Measurements from ENCODE around the gene CCNB2.
A peak's percentile ranks its signal among the peaks of the same experiment; 100 is the strongest.

Gene CCNB2

GRCh38 chr15:59104912-59105732 is at the start of gene CCNB2:
CCNB2 (plus strand) TSS chr15:59105146; CDS start chr15:59105269, 123 bp downstream.
- peak within 1 kb of the TSS; percentile 95 for H3K9ac ChIP-seq (ENCODE audit: low read depth, low read length)
- no peaks in the 10 kb centered on the region for H3K9me3 ChIP-seq (ENCODE audit: control insufficient read depth, insufficient read depth, low read length)
- H3K27ac ChIP-seq (ENCODE audit: low read depth, low read length): peak within 1 kb of the TSS; percentile 97
- H3K4me3 ChIP-seq (ENCODE audit: low read depth, low read length): peak within 1 kb of the TSS; percentile 94
- no peaks in the 10 kb centered on the region for H3K27me3 ChIP-seq (ENCODE audit: control insufficient read depth, insufficient read depth, low read length)
- no peaks in the 10 kb centered on the region for H3K4me1 ChIP-seq (ENCODE audit: control insufficient read depth, insufficient read depth, low read length)
- H3K36me3 ChIP-seq (ENCODE audit: control insufficient read depth, insufficient read depth, low read length): peaks cover 37% of the 10 kb centered on the region

- Histone ChIP-seq H3K9me3 (ENCODE audit: control insufficient read depth, insufficient read depth, low read length) (no peaks in the 10 kb centered on the region), H3K4me1 (ENCODE audit: control insufficient read depth, insufficient read depth, low read length) (no peaks in the 10 kb centered on the region), H3K4me3 (ENCODE audit: low read depth, low read length) (no peak overlapping the region), H3K27me3 (ENCODE audit: control insufficient read depth, insufficient read depth, low read length) (no peaks in the 10 kb centered on the region), H3K9ac (ENCODE audit: low read depth, low read length) (no peak overlapping the region), H3K36me3 (ENCODE audit: control insufficient read depth, insufficient read depth, low read length) (peaks cover 89% of the 10 kb centered on the region), H3K27ac (ENCODE audit: low read depth, low read length) (no peak overlapping the region)
Observed at GRCh38 chr15:59059076-59059597, 45.8 kb upstream of the CCNB2 start.

GRCh38 chr15:59060348-59060747 is 44.6 kb upstream of the CCNB2 start:
- Histone ChIP-seq H3K27me3 (ENCODE audit: control insufficient read depth, insufficient read depth, low read length) (no peaks in the 10 kb centered on the region), H3K4me1 (ENCODE audit: control insufficient read depth, insufficient read depth, low read length) (no peaks in the 10 kb centered on the region), H3K9ac (ENCODE audit: low read depth, low read length) (no peak overlapping the region), H3K36me3 (ENCODE audit: control insufficient read depth, insufficient read depth, low read length) (peaks cover 89% of the 10 kb centered on the region), H3K27ac (ENCODE audit: low read depth, low read length) (no peak overlapping the region), H3K9me3 (ENCODE audit: control insufficient read depth, insufficient read depth, low read length) (no peaks in the 10 kb centered on the region), H3K4me3 (ENCODE audit: low read depth, low read length) (no peak overlapping the region)

GRCh38 chr15:59063042-59063441 is 41.9 kb upstream of the CCNB2 start:
- Histone ChIP-seq H3K9me3 (ENCODE audit: control insufficient read depth, insufficient read depth, low read length) (no peaks in the 10 kb centered on the region), H3K4me3 (ENCODE audit: low read depth, low read length) (no peak overlapping the region), H3K9ac (ENCODE audit: low read depth, low read length) (no peak overlapping the region), H3K4me1 (ENCODE audit: control insufficient read depth, insufficient read depth, low read length) (no peaks in the 10 kb centered on the region), H3K27me3 (ENCODE audit: control insufficient read depth, insufficient read depth, low read length) (no peaks in the 10 kb centered on the region), H3K27ac (ENCODE audit: low read depth, low read length) (no peak overlapping the region), H3K36me3 (ENCODE audit: control insufficient read depth, insufficient read depth, low read length) (peaks cover 90% of the 10 kb centered on the region)

- no peak overlapping the region for H3K27ac ChIP-seq (ENCODE audit: low read depth, low read length)
- H3K36me3 ChIP-seq (ENCODE audit: control insufficient read depth, insufficient read depth, low read length): peaks cover 58% of the 10 kb centered on the region
- H3K4me3 ChIP-seq (ENCODE audit: low read depth, low read length): no peak overlapping the region
- H3K9me3 ChIP-seq (ENCODE audit: control insufficient read depth, insufficient read depth, low read length): no peaks in the 10 kb centered on the region
- no peaks in the 10 kb centered on the region for H3K27me3 ChIP-seq (ENCODE audit: control insufficient read depth, insufficient read depth, low read length)
- H3K9ac ChIP-seq (ENCODE audit: low read depth, low read length): no peak overlapping the region
- no peaks in the 10 kb centered on the region for H3K4me1 ChIP-seq (ENCODE audit: control insufficient read depth, insufficient read depth, low read length)
Observed at GRCh38 chr15:59069430-59069829, 35.5 kb upstream of the CCNB2 start.

- H3K9me3 ChIP-seq (ENCODE audit: control insufficient read depth, insufficient read depth, low read length): no peaks in the 10 kb centered on the region
- no peaks in the 10 kb centered on the region for H3K4me1 ChIP-seq (ENCODE audit: control insufficient read depth, insufficient read depth, low read length)
- peaks cover 44% of the 10 kb centered on the region for H3K36me3 ChIP-seq (ENCODE audit: control insufficient read depth, insufficient read depth, low read length)
- no peaks in the 10 kb centered on the region for H3K27me3 ChIP-seq (ENCODE audit: control insufficient read depth, insufficient read depth, low read length)
- H3K9ac ChIP-seq (ENCODE audit: low read depth, low read length): no peak overlapping the region
- H3K27ac ChIP-seq (ENCODE audit: low read depth, low read length): no peak overlapping the region
- no peak overlapping the region for H3K4me3 ChIP-seq (ENCODE audit: low read depth, low read length)
Observed at GRCh38 chr15:59074607-59075006, 30.3 kb upstream of the CCNB2 start.

GRCh38 chr15:59087731-59088130 is 17.2 kb upstream of the CCNB2 start:
- Histone ChIP-seq H3K27ac (ENCODE audit: low read depth, low read length) (no peak overlapping the region), H3K4me3 (ENCODE audit: low read depth, low read length) (no peak overlapping the region), H3K27me3 (ENCODE audit: control insufficient read depth, insufficient read depth, low read length) (no peaks in the 10 kb centered on the region), H3K4me1 (ENCODE audit: control insufficient read depth, insufficient read depth, low read length) (peaks cover 10% of the 10 kb centered on the region), H3K36me3 (ENCODE audit: control insufficient read depth, insufficient read depth, low read length) (peaks cover 76% of the 10 kb centered on the region), H3K9ac (ENCODE audit: low read depth, low read length) (no peak overlapping the region), H3K9me3 (ENCODE audit: control insufficient read depth, insufficient read depth, low read length) (no peaks in the 10 kb centered on the region)

- H3K9ac ChIP-seq (ENCODE audit: low read depth, low read length): no peak overlapping the region
- no peaks in the 10 kb centered on the region for H3K9me3 ChIP-seq (ENCODE audit: control insufficient read depth, insufficient read depth, low read length)
- no peak overlapping the region for H3K4me3 ChIP-seq (ENCODE audit: low read depth, low read length)
- no peaks in the 10 kb centered on the region for H3K27me3 ChIP-seq (ENCODE audit: control insufficient read depth, insufficient read depth, low read length)
- H3K27ac ChIP-seq (ENCODE audit: low read depth, low read length): no peak overlapping the region
- peaks cover 76% of the 10 kb centered on the region for H3K36me3 ChIP-seq (ENCODE audit: control insufficient read depth, insufficient read depth, low read length)
- H3K4me1 ChIP-seq (ENCODE audit: control insufficient read depth, insufficient read depth, low read length): no peaks in the 10 kb centered on the region
Observed at GRCh38 chr15:59094077-59094476, 10.9 kb upstream of the CCNB2 start.

- Histone ChIP-seq H3K36me3 (ENCODE audit: control insufficient read depth, insufficient read depth, low read length) (peaks cover 59% of the 10 kb centered on the region), H3K4me1 (ENCODE audit: control insufficient read depth, insufficient read depth, low read length) (no peaks in the 10 kb centered on the region), H3K4me3 (ENCODE audit: low read depth, low read length) (no peak overlapping the region), H3K9me3 (ENCODE audit: control insufficient read depth, insufficient read depth, low read length) (no peaks in the 10 kb centered on the region), H3K27ac (ENCODE audit: low read depth, low read length) (no peak overlapping the region), H3K9ac (ENCODE audit: low read depth, low read length) (no peak overlapping the region), H3K27me3 (ENCODE audit: control insufficient read depth, insufficient read depth, low read length) (no peaks in the 10 kb centered on the region)
Observed at GRCh38 chr15:59096429-59096828, 8.5 kb upstream of the CCNB2 start.

- Histone ChIP-seq H3K27ac (ENCODE audit: low read depth, low read length) (no peak overlapping the region), H3K9ac (ENCODE audit: low read depth, low read length) (no peak overlapping the region), H3K4me3 (ENCODE audit: low read depth, low read length) (no peak overlapping the region), H3K36me3 (ENCODE audit: control insufficient read depth, insufficient read depth, low read length) (peaks cover 31% of the 10 kb centered on the region), H3K4me1 (ENCODE audit: control insufficient read depth, insufficient read depth, low read length) (no peaks in the 10 kb centered on the region), H3K9me3 (ENCODE audit: control insufficient read depth, insufficient read depth, low read length) (no peaks in the 10 kb centered on the region), H3K27me3 (ENCODE audit: control insufficient read depth, insufficient read depth, low read length) (no peaks in the 10 kb centered on the region)
Observed at GRCh38 chr15:59099162-59099685, 5.7 kb upstream of the CCNB2 start.

GRCh38 chr15:59104602-59104911 is 389 bp upstream of the CCNB2 start:
- peak overlapping the region; percentile 97 for H3K27ac ChIP-seq (ENCODE audit: low read depth, low read length)
- H3K4me1 ChIP-seq (ENCODE audit: control insufficient read depth, insufficient read depth, low read length): no peaks in the 10 kb centered on the region
- peaks cover 35% of the 10 kb centered on the region for H3K36me3 ChIP-seq (ENCODE audit: control insufficient read depth, insufficient read depth, low read length)
- no peaks in the 10 kb centered on the region for H3K27me3 ChIP-seq (ENCODE audit: control insufficient read depth, insufficient read depth, low read length)
- H3K9me3 ChIP-seq (ENCODE audit: control insufficient read depth, insufficient read depth, low read length): no peaks in the 10 kb centered on the region
- peak overlapping the region; percentile 94 for H3K4me3 ChIP-seq (ENCODE audit: low read depth, low read length)
- peak overlapping the region; percentile 95 for H3K9ac ChIP-seq (ENCODE audit: low read depth, low read length)

Data from HUES48 (cell line).